ENCODE measurements around the gene PAPPA2.
"Not testable (repeated sequence)": the region's sequence is repeated elsewhere in the genome, so short reads cannot be mapped to it uniquely, and the experiment has no call there.

PAPPA2 gene

GRCh38 chr1:176462674-176463378 is at the start of gene PAPPA2:
Gene PAPPA2 (plus strand): TSS chr1:176463175. CDS start chr1:176556323, 93,148 bp downstream.
- no peak for DNase-seq

GRCh38 chr1:176416777-176417176 is 46.2 kb upstream of the PAPPA2 start:
- DNase-seq: no peak

- not testable (repeated sequence) for DNase-seq
Observed at GRCh38 chr1:176419608-176420007, 43.4 kb upstream of the PAPPA2 start.

GRCh38 chr1:176434234-176434633 is 28.7 kb upstream of the PAPPA2 start:
- DNase-seq: no peak

GRCh38 chr1:176436251-176436650 is 26.7 kb upstream of the PAPPA2 start:
- no peak for DNase-seq

GRCh38 chr1:176440176-176440575 is 22.8 kb upstream of the PAPPA2 start:
- DNase-seq: no peak

GRCh38 chr1:176444286-176444685 is 18.7 kb upstream of the PAPPA2 start:
- DNase-seq: no peak

GRCh38 chr1:176445402-176445801 is 17.6 kb upstream of the PAPPA2 start:
- DNase-seq: no peak

GRCh38 chr1:176448340-176448739 is 14.6 kb upstream of the PAPPA2 start:
- DNase-seq: no peak

GRCh38 chr1:176450526-176450925 is 12.4 kb upstream of the PAPPA2 start:
- no peak for DNase-seq

GRCh38 chr1:176451741-176452140 is 11.2 kb upstream of the PAPPA2 start:
- DNase-seq: not testable (repeated sequence)

GRCh38 chr1:176456795-176457194 is 6.2 kb upstream of the PAPPA2 start:
- no peak for DNase-seq

- DNase-seq: no peak
Observed at GRCh38 chr1:176460544-176461336, 2.2 kb upstream of the PAPPA2 start.

GRCh38 chr1:176461576-176461975 is 1.4 kb upstream of the PAPPA2 start:
- no peak for DNase-seq

GRCh38 chr1:176466514-176466913 is 3.5 kb downstream of the PAPPA2 start:
- DNase-seq: no peak

- DNase-seq: no peak
Observed at GRCh38 chr1:176469450-176470010, 6.6 kb downstream of the PAPPA2 start.

- no peak for DNase-seq
Observed at GRCh38 chr1:176471338-176472121, 8.6 kb downstream of the PAPPA2 start.

GRCh38 chr1:176479971-176480370 is 17.0 kb downstream of the PAPPA2 start:
- DNase-seq: no peak

- DNase-seq: no peak
Observed at GRCh38 chr1:176480750-176481149, 17.8 kb downstream of the PAPPA2 start.

- no peak for DNase-seq
Observed at GRCh38 chr1:176485083-176485482, 22.1 kb downstream of the PAPPA2 start.

GRCh38 chr1:176494436-176494835 is 31.5 kb downstream of the PAPPA2 start:
- DNase-seq: no peak

- DNase-seq: no peak
Observed at GRCh38 chr1:176499671-176500070, 36.7 kb downstream of the PAPPA2 start.

- DNase-seq: no peak
Observed at GRCh38 chr1:176501599-176501998, 38.6 kb downstream of the PAPPA2 start.

Measured in Kasumi-1 (cell line).